ENCODE measurements around the gene MAST2. TPM values are rescaled to one million over a fixed set of nuclear protein-coding genes. Genes with fewer than 3 reads are reported as not detected.
A peak's percentile ranks its signal among the peaks of the same experiment; 100 is the strongest.
"Not testable (repeated sequence)": the region's sequence is repeated elsewhere in the genome, so short reads cannot be mapped to it uniquely, and the experiment has no call there.

Gene MAST2
- total RNA-seq, 1 donor from 2014 or later: 12.6 TPM

DNA sequence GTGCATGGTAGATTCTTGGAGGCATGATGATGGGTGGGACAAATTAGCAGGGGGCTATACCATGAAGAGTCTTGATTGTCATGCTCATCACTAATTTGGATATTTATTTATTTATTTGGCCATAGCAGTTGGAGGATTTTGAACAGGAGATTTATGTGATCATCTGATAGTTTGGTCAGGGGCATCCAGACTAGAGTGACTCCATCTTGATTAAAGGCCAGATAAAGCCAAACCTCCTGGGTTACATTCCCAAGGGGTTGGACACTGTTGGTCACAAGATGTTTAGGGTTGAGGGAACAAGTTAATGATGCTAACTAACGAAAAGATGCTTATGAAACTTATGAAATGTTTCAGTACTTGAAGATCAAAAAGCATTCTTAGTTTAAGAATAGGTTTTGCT is 139.8 kb downstream of the MAST2 start:
- Histone ChIP-seq H3K4me3 (ENCODE audit: low read depth, low read length) (no peak overlapping the region), H3K36me3 (ENCODE audit: control insufficient read depth, insufficient read depth, low read length) (no peaks in the 10 kb centered on the region), H3K27me3 (ENCODE audit: control insufficient read depth, insufficient read depth, low read length) (no peaks in the 10 kb centered on the region)
- TF ChIP-seq, protein P1, sequence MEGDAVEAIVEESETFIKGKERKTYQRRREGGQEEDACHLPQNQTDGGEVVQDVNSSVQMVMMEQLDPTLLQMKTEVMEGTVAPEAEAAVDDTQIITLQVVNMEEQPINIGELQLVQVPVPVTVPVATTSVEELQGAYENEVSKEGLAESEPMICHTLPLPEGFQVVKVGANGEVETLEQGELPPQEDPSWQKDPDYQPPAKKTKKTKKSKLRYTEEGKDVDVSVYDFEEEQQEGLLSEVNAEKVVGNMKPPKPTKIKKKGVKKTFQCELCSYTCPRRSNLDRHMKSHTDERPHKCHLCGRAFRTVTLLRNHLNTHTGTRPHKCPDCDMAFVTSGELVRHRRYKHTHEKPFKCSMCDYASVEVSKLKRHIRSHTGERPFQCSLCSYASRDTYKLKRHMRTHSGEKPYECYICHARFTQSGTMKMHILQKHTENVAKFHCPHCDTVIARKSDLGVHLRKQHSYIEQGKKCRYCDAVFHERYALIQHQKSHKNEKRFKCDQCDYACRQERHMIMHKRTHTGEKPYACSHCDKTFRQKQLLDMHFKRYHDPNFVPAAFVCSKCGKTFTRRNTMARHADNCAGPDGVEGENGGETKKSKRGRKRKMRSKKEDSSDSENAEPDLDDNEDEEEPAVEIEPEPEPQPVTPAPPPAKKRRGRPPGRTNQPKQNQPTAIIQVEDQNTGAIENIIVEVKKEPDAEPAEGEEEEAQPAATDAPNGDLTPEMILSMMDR (IDR thresholded peaks at IDR 0.05; ENCODE audit: insufficient read depth, low read length, severe bottlenecking): no peak
- FAIRE-seq (no peak), DNase-seq (ENCODE audit: low read depth) (no peak)

DNA sequence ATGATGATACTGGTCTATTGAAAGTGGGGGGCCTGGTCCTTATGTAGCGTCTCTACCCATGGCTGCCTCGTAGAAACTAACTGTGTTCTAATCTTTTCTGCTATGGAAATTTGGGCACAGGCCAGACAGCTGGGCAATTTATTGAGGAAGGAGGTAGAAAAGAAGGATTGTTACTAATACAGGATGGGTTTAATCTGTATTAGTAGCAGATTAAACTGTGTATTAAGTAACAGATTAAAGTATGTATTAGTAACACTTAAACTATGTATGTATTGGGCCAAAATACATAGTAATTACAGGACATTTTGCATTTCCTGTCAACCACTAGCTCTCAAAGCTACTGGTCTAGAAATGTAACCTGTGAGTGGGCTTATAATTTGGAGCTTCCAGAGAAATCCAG is 142.0 kb downstream of the MAST2 start:
- no peak for FAIRE-seq
- peak; percentile 43 for DNase-seq (ENCODE audit: low read depth)
- H3K4me3 ChIP-seq (ENCODE audit: low read depth, low read length): no peak overlapping the region
- TF ChIP-seq, protein P1 (IDR thresholded peaks at IDR 0.05; ENCODE audit: insufficient read depth, low read length, severe bottlenecking): no peak
- H3K27me3 ChIP-seq (ENCODE audit: control insufficient read depth, insufficient read depth, low read length): no peaks in the 10 kb centered on the region
- no peaks in the 10 kb centered on the region for H3K36me3 ChIP-seq (ENCODE audit: control insufficient read depth, insufficient read depth, low read length)

DNA sequence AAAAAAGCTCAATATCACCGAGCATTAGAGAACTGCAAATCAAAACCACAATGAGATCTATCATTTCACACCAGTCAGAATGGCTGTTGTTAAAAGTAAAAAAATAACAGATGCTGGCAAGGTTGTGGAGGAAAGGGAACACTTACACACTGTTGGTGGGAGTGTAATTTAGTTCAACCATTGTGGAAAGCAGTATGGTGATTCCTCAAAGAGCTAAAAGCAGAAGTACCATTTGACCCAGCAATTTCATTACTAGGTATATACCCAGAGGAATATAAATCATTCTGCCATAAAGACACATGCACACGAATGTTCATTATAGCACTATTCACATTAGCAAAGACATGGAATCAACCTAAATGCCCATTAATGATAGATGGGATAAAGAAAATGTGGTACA is 146.1 kb downstream of the MAST2 start:
- not testable (repeated sequence) for DNase-seq (ENCODE audit: low read depth); H3K27me3 ChIP-seq (ENCODE audit: control insufficient read depth, insufficient read depth, low read length); H3K4me3 ChIP-seq (ENCODE audit: low read depth, low read length); FAIRE-seq; H3K36me3 ChIP-seq (ENCODE audit: control insufficient read depth, insufficient read depth, low read length)

DNA sequence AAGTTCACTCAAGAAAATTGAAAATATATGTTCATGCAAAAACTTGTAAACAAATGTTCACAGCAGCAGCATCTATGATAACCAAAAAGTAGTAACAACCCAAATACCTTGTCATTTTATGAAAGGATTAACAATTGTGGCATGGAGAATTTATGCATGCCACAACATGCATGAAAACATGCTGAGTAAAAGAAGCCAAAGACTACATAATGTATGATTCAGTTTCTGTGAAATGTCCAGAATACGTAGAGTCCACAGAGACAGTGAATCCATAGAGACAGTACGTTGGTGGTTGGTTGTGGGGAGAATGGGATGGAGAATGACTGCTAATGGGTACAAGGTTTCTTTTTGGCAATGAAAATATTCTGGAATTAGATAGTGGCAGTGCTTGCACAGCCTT is 148.7 kb downstream of the MAST2 start:
- H3K36me3 ChIP-seq (ENCODE audit: control insufficient read depth, insufficient read depth, low read length): no peaks in the 10 kb centered on the region
- TF ChIP-seq, protein P1 (IDR thresholded peaks at IDR 0.05; ENCODE audit: insufficient read depth, low read length, severe bottlenecking): no peak
- H3K27me3 ChIP-seq (ENCODE audit: control insufficient read depth, insufficient read depth, low read length): no peaks in the 10 kb centered on the region
- H3K4me3 ChIP-seq (ENCODE audit: low read depth, low read length): no peak overlapping the region
- FAIRE-seq: peak; percentile 62
- peak; percentile 96 for DNase-seq (ENCODE audit: low read depth)

DNA sequence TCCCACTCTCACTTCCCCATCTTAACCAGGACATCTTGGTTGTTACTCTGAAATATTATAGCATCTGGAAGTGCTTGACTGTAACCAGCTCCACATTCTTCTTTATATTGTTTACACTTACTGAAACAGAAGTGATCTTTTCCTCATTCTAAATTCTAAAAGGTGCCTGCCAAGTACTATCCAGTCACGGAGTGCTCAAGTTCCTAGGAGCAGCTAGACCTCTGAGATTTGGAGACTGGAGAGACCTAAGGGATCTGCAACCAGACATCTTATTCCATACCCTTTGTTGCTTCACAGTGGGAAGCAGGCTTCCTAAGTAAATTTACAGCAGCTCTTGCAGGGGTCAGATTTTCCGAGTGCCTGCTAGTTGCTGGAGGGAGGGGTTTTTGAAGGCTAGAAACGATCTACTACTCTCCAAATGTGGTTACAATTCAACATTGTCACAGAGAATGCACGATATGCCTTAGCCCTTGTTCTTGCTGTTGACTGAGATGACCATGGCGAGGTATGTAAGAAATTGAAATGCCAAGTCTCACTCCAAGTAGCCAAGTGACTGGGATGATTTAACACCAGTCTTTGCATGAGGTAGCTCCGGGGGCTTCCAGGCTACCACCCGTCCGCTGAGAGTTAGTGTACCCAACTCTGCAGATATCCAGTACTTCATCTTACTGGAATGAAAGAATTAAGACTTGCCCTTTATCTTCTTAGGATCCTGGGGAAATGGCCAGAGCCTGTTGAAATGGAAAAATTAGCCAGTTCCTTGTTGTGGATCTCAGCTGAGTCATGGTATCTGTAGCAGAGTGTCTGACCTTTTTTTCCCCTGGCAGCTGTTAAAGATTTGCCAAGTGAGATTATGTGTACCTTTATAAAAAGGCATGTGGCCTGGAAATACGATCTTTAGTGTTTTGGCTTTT is 150.8 kb downstream of the MAST2 start:
- FAIRE-seq: no peak
- TF ChIP-seq, protein P1 (IDR thresholded peaks at IDR 0.05; ENCODE audit: insufficient read depth, low read length, severe bottlenecking): no peak
- DNase-seq (ENCODE audit: low read depth): peak; percentile 74
- no peak overlapping the region for H3K4me3 ChIP-seq (ENCODE audit: low read depth, low read length)
- H3K27me3 ChIP-seq (ENCODE audit: control insufficient read depth, insufficient read depth, low read length): no peaks in the 10 kb centered on the region
- H3K36me3 ChIP-seq (ENCODE audit: control insufficient read depth, insufficient read depth, low read length): no peaks in the 10 kb centered on the region

DNA sequence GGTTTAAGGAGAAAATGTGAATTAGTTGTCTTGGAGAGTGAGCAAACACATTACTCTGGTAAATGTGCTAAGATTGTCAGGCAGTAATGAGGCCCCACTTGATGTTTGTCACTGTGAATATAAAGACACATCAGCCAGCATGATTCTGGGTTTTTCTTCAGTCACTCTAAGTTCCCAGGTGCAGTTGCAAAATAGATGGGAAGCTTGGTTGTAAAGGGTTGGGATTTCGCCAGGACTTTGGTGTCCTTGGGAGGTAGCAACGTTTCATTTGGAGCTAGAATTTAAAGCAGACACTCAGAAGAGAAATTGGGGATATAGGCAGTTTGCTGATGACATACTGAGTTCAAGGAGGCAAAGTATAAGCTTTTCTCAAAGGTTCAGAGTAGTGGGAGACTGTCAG is 154.3 kb downstream of the MAST2 start:
- TF ChIP-seq, protein P1 (IDR thresholded peaks at IDR 0.05; ENCODE audit: insufficient read depth, low read length, severe bottlenecking): no peak
- Histone ChIP-seq H3K4me3 (ENCODE audit: low read depth, low read length) (no peak overlapping the region), H3K36me3 (ENCODE audit: control insufficient read depth, insufficient read depth, low read length) (no peaks in the 10 kb centered on the region), H3K27me3 (ENCODE audit: control insufficient read depth, insufficient read depth, low read length) (no peaks in the 10 kb centered on the region)
- DNase-seq (ENCODE audit: low read depth) (no peak), FAIRE-seq (no peak)

Measured in bronchial epithelial cell (primary cell).